HG03095 (cell line): ENCODE measurements around the gene FAM174B.

ENCODE experiments used
- ATAC-seq: cut with Tn5 transposase; IDR thresholded peaks from one replicate; pipeline ENCODE4 v1.9.1; 2021; ENCODE audit warnings: moderate library complexity; ENCODE audit not compliant: unreplicated experiment

Gene FAM174B

DNA sequence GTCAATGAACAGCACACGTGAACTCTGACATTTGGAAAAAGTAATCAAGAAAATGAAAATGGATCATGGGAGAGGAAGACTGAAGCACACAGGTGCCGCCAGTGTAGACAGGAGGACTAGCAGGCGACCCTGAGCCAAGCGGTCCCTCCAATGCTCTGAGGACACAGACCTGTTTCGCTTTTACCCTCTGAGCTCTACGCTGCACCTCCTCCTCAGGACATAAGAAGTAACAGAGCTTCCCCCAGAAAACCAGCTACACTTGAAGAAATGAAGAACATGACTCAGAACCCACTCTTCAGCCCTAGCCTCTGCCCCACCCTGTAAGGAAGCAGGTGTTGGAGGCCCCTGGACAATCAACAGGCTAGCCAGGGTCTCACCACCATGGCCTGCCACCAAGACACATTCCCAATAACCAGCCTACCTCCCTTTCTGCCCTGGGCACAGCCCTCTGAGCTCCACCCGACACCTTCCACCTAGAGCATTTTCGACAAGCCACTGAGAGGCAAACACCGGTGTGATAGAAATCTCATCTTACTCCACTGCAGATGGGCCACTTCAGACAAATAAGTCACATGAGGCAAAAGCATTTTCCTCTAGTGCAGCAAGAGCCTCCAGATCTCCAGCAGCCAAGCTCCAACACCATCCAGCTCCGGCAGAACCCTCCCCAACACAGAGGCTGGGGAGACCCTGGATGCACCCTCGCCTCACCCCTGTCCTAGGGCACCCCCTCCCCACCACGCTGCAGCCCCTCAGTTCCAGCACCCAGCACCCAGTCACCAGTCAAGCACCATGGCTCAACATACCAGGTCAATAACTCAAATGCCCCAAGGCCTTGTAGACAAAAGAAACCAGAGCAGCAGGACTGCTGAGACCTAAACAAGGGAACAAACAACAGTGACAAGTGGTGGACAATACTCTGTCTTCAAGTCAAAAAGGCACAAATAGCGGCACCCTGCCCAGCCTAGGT is 11.4 kb downstream of the FAM174B start:
- ATAC-seq: peak; percentile 53

DNA sequence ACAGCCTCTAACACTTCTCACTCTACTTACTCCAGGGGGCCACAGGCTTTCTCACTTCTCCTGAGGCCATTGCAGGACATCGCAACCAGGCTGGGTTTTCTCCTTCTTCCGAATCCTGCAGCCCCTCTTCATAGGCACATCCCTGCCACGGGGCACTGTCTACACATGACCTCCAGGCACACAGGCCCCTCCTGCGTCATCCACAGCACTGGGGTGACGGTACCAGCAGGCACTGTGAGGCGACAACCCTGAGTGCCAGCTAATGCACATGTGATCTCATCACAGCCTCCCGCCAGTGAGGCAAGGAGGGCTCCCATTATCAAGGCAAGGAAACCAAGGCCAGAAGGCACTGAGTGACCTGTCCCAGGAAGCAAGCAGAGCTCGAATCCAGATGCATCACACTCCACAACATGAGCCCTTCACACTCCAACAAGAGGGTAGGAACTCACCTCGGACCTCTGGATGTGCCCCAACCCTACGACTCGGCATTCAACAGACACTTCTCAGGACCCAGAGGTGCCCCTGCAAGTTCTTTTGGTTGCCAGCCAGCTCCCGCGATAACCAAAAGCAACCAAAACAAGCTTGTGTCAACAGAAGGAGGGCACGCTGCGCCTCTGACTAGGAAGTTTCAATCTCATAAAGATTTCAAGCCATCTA is 16.7 kb downstream of the FAM174B start:
- no peak for ATAC-seq

DNA sequence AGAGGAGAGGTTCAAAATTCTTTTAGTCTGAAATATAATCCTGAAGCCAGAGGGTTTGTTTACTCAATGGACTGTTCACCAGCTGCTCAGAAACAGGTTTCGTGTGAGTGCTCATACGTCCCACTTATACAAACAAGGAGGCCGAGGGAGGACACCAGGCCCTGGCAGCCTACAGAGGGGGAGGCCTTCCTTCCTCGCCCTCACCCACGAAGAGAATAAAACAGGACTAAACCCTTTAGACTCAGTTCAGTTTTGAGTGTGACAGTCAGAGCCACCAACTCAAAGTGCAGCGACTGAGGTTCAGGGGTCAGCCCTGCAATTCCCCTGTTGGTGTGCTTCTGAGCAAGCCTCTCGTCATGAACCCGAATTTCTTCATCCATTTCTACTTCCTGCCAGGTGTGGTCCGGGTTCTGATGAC is 17.3 kb downstream of the FAM174B start:
- no peak for ATAC-seq

GRCh38 chr15:92637626-92638025 is 17.9 kb downstream of the FAM174B start:
- ATAC-seq: no peak

GRCh38 chr15:92636908-92637481 is 18.6 kb downstream of the FAM174B start:
- no peak for ATAC-seq

GRCh38 chr15:92636401-92636907 is 19.1 kb downstream of the FAM174B start:
- ATAC-seq: no peak

DNA sequence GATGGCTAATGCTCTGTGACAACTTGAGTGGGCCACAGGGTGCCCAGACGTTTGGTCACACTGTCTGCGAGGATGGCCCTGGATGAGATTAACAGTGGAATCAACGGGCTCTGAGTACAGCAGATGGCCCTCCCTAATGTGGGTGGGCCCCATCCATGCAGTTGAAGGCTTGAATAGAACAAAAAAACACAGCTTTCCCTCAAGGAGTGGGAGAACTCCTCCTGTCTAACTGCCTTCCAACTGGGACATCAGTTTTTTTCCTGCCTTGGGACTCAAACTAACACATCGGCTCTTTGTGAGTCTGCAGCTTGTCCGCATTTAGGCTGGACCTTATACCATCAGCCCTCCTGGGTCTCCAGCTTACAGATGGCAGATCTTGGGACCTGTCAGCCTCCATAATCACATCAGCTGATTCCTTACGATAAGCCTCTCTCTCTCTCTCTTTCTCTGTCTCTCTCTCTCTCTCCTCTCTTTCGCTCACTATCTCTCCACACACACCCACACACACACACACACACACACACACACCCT is 20.8 kb downstream of the FAM174B start:
- ATAC-seq: no peak

GRCh38 chr15:92634060-92634459 is 21.5 kb downstream of the FAM174B start:
- no peak for ATAC-seq

DNA sequence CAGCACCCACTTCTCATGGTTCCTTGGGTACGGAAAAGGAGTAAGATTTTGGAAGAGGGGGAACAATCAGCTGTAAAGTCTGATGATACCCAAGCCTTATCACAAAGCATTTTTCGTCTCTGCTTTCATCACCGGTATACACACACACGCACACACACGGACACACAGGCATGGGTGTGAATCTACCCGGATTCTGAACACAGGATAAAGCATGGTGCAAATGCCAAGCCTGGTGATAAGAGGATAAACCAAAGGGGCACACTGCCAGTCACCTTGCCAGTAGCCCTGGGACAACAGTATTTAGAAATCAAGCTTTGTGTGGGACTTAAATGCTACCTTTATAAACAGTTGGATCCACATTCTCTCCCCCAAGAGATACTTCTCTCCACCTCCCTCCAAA is 22.2 kb downstream of the FAM174B start:
- ATAC-seq: no peak

GRCh38 chr15:92633001-92633400 is 22.6 kb downstream of the FAM174B start:
- ATAC-seq: no peak

DNA sequence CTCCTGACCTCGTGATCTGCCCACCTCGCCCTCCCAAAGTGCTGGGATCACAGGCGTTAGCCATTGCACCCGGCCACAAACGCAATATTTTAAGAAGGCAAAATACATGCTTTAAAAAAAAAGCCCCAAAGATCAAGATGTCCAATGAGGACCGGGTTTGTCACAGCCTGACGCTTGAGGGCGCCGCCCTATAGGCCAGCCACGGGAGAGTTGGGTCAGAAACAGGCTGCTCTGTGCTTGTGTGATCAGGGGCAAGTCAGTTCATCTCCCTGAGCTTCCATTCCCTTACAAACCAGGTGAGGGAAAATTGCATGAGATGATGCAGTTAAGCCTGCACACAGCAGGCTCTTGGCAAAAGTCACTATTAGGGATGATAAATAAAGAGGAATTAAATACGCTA is 23.9 kb downstream of the FAM174B start:
- no peak for ATAC-seq

GRCh38 chr15:92629975-92630626 is 25.5 kb downstream of the FAM174B start:
- ATAC-seq: no peak

DNA sequence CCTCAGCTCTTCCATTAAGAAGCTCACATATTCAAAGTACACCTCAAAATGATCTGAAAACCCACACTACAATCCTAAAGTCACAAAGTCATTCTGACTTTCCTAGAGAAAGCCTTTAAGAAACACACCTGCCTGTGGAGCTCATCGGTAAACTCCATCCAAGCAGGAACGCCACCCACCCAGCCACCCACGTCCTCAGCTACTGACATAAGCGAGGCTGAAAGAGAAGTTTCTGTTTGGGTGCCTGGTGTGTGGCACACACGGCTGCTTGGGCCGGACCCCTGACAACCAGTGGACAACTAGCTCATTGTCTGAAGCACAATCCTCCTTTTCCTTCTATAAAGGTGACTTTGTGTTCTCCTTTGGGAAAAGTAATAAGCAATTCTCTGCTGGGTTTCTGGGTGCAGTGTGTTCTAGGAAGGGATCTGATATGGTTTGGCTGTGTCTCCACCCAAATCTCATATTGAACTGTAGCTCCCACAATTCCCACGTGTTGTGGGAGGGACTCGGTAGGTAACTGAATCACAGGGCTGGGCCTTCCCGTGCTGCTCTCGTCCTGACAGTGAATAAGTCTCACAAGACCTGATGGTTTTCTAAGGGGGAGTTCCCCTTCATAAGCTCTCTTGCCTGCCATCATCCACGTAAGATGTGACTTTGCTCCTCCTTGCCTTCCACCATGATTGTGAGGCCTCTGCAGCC is 26.1 kb downstream of the FAM174B start:
- ATAC-seq: no peak

GRCh38 chr15:92627014-92627413 is 28.6 kb downstream of the FAM174B start:
- no peak for ATAC-seq

DNA sequence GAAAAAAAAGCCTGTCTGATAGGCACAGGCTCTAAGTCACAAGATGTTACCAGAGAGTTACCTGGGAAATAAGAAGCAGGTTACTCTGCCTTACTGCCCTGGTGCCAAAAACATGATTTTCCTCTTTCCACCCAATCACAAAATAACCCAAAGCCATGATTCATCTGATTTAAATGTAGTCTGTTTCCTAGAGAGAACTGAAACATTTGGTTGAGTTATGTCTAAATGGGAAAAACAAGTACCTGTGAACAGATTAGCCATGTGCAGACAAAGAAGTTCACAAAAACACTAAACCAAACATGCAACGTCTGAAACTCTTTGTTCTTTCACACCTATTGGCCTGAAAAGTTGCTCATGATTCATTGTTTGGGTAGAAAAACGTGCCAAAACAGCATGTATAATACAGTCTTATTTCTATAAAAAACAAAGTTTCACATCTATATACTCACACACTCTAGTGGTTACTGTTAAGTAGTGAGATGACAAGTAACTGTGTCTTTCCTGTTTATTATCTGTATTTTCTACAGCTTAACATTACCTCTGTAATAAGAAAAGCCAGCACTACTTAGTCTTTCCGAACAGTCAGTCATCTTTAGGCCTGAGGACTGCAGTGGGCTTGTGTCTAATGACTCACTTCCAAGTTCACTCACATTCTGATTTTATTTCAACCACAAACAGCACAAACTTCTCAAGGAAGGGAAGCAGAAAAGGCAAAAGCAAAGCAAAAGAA is 30.2 kb downstream of the FAM174B start:
- ATAC-seq: peak; percentile 67

DNA sequence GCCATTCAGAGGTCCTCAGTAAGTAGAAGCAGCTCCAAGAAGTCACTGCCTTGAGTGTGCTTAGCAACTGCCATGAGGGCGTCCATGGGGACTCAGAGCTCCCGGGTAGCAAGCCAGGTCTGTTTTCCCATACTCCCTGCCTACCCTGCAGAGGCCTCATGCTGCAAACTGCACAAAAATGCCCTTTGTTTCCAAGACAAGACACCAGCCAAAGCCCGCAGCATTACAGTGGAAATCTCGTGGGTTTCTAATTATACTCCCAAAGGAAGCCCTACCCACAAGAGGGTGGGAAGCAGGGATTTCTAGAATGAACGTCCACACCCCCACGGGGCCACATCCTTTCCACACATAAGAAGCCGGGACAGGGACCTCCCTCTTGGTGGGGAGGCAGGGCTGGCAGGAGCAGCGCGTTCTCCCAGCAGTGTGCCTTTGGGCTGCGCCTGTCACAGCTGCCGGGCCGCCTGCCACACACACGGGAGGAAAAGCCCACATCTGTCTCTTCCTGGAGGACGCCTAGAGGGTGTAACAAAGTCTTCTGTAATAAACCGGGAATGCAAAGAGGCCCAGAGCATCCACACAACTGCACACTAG is 31.1 kb downstream of the FAM174B start:
- no peak for ATAC-seq

GRCh38 chr15:92623435-92623834 is 32.1 kb downstream of the FAM174B start:
- no peak for ATAC-seq

DNA sequence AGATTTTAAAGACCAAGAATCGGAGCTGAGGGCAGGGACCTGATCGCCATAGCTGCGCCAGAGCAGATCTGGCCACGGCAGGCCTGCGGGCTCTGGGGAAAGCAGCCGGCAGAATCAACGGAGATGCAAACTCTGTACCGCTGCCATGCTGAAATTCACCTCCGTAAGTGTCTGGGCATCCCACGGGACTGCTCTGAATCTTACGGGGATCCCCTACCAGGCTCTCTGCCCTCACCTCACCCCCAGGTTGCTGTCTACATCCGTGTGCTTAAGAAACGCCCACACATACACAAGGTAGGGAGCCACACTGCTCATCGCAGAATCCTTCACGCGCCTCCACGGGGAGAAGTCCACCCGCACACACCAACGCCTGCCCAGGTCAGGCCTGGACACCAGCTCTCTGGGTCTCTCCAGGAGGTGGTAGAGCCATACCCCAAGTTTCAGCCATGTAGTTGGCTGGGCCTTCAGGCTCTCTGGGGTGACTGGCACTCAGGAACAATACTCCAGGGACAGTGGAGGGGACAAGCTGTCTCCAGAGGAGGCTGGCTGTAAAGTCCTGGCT is 33.5 kb downstream of the FAM174B start:
- ATAC-seq: no peak

DNA sequence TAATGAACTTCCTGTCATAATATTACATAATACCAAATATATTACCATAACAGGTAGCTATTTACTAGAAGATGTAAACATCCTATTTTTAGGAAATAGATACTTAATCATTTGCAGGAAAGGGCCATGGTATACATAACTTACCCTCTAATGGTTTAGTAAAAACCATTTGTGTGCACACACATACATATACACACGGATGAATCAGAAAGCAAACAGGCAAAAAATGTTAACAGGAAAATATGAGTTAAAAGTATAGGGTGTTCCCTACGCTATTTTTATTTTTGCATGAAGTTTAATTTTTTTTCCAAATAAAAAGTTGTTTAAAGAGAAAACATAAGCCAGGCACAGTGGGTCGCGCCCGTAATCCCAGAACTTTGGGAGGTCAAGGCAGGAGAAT is 34.6 kb downstream of the FAM174B start:
- ATAC-seq: no peak
